H9 (cell line): Measurements from ENCODE around the gene IWS1. TPM values are rescaled to one million over a fixed set of nuclear protein-coding genes. Genes with fewer than 3 reads are reported as not detected.

ENCODE experiments used
- DNase-seq: peaks from one replicate; pipeline ENCODE4 v3.0.0-alpha.2; 2017
- H2AFZ ChIP-seq: one replicate; pipeline ENCODE4 v1.6.1; 2013; ENCODE audit warnings: mild to moderate bottlenecking, low read length, control low read depth, moderate library complexity
- H2AK5ac ChIP-seq: 2 replicates; pipeline ENCODE4 v1.6.1; 2013; ENCODE audit warnings: low read length, control low read depth, mixed read lengths; ENCODE audit not compliant: insufficient read length
- H2BK120ac ChIP-seq: one replicate; pipeline ENCODE4 v1.6.1; 2013; ENCODE audit warnings: low read depth, mild to moderate bottlenecking, low read length, control low read depth, inconsistent platforms; ENCODE audit not compliant: poor library complexity, severe bottlenecking
- H2BK12ac ChIP-seq: 2 replicates; pipeline ENCODE4 v1.6.1; 2013; ENCODE audit warnings: low read length, control low read depth, mixed read lengths, low read depth; ENCODE audit not compliant: insufficient read length
- H2BK15ac ChIP-seq: 2 replicates; pipeline ENCODE4 v1.6.1; 2013; ENCODE audit warnings: low read depth, low read length, control low read depth
- H2BK20ac ChIP-seq: one replicate; pipeline ENCODE4 v1.6.1; 2013; ENCODE audit warnings: low read depth, mild to moderate bottlenecking, low read length, control low read depth, inconsistent platforms; ENCODE audit not compliant: poor library complexity, severe bottlenecking
- H2BK5ac ChIP-seq: 2 replicates; pipeline ENCODE4 v1.6.1; 2013; ENCODE audit warnings: low read length, control low read depth, mixed read lengths; ENCODE audit not compliant: insufficient read length
- H3K14ac ChIP-seq: 2 replicates; pipeline ENCODE4 v1.6.1; 2013; ENCODE audit warnings: low read length, control low read depth; ENCODE audit not compliant: insufficient read depth
- H3K18ac ChIP-seq: 2 replicates; pipeline ENCODE4 v1.6.1; 2013; ENCODE audit warnings: low read depth, mild to moderate bottlenecking, mixed read lengths, low read length, control low read depth; ENCODE audit not compliant: insufficient read length
- H3K23ac ChIP-seq: 2 replicates; pipeline ENCODE4 v1.6.1; 2013; ENCODE audit warnings: low read length, control low read depth, mixed read lengths, low read depth; ENCODE audit not compliant: insufficient read length
- H3K23me2 ChIP-seq: 2 replicates; pipeline ENCODE4 v1.6.1; 2013; ENCODE audit warnings: low read depth, mild to moderate bottlenecking, mixed read lengths, low read length, control low read depth; ENCODE audit not compliant: insufficient read length, poor library complexity, severe bottlenecking
- H3K27ac ChIP-seq: 2 replicates; pipeline ENCODE4 v1.5.1; 2013; ENCODE audit warnings: low read length, control low read depth, mixed read lengths, low read depth; ENCODE audit not compliant: insufficient read length
- H3K27me3 ChIP-seq: 2 replicates; pipeline ENCODE4 v1.6.1; 2013; ENCODE audit warnings: low read length, control low read depth, inconsistent platforms; ENCODE audit not compliant: insufficient read depth
- H3K4ac ChIP-seq: 2 replicates; pipeline ENCODE4 v1.6.1; 2013; ENCODE audit warnings: low read depth, mild to moderate bottlenecking, control low read depth, inconsistent platforms, low read length, moderate library complexity
- H3K4me1 ChIP-seq: 2 replicates; pipeline ENCODE4 v1.6.1; 2013; ENCODE audit warnings: low read length, control low read depth, inconsistent platforms; ENCODE audit not compliant: insufficient read depth
- H3K4me2 ChIP-seq: 2 replicates; pipeline ENCODE4 v1.6.1; 2013; ENCODE audit warnings: low read length, control low read depth, mixed read lengths; ENCODE audit not compliant: insufficient read length, insufficient read depth
- H3K56ac ChIP-seq: 2 replicates; pipeline ENCODE4 v1.6.1; 2013; ENCODE audit warnings: low read depth, mild to moderate bottlenecking, mixed read lengths, low read length, control low read depth; ENCODE audit not compliant: insufficient read length
- H3K79me1 ChIP-seq: 2 replicates; pipeline ENCODE4 v1.6.1; 2013; ENCODE audit warnings: low read depth, mild to moderate bottlenecking, moderate library complexity, low read length, control low read depth, inconsistent platforms; ENCODE audit not compliant: insufficient read depth, poor library complexity, severe bottlenecking
- H3K79me2 ChIP-seq: 2 replicates; pipeline ENCODE4 v1.6.1; 2013; ENCODE audit warnings: low read length, control low read depth, inconsistent platforms; ENCODE audit not compliant: insufficient read depth
- H3K9ac ChIP-seq: 2 replicates; pipeline ENCODE4 v1.6.1; 2013; ENCODE audit warnings: low read length, control low read depth, mixed read lengths; ENCODE audit not compliant: insufficient read length; ENCODE audit errors: extremely low read depth
- H3K9me3 ChIP-seq: one replicate; pipeline ENCODE4 v1.6.1; 2013; ENCODE audit warnings: low read depth, low read length, inconsistent platforms; ENCODE audit not compliant: control insufficient read depth
- H3T11ph ChIP-seq: one replicate; pipeline ENCODE4 v1.6.1; 2013; ENCODE audit warnings: mild to moderate bottlenecking, low read length, control low read depth, inconsistent platforms
- H4K20me1 ChIP-seq: one replicate; pipeline ENCODE4 v1.6.1; 2013; ENCODE audit not compliant: control insufficient read depth, insufficient read length, insufficient read depth
- H4K5ac ChIP-seq: 2 replicates; pipeline ENCODE4 v1.6.1; 2013; ENCODE audit warnings: low read depth, mild to moderate bottlenecking, mixed read lengths, low read length, control low read depth; ENCODE audit not compliant: insufficient read length
- H4K8ac ChIP-seq: replicated peaks from 2 replicates; pipeline ENCODE4 v1.6.1; 2013; ENCODE audit warnings: low read length, control low read depth, mixed read lengths, low read depth; ENCODE audit not compliant: insufficient read length
- H4K91ac ChIP-seq: 2 replicates; pipeline ENCODE4 v1.6.1; 2013; ENCODE audit warnings: low read depth, mild to moderate bottlenecking, moderate library complexity, mixed read lengths, low read length, control low read depth; ENCODE audit not compliant: insufficient read length
- H3K27ac Mint-ChIP-seq, 3 experiments: 2 replicates in 2 of 3; 3 replicates in 1 of 3; pipeline ENCODE4 v1.8.0; 2020 to 2021; ENCODE audit warnings: mixed read lengths in 3 of 3, mild to moderate bottlenecking in 1 of 3, moderate library complexity in 1 of 3
- H3K27me3 Mint-ChIP-seq: 2 replicates; pipeline ENCODE4 v1.8.0; 2021; ENCODE audit warnings: low read depth, mild to moderate bottlenecking, moderate library complexity, mixed read lengths
- H3K36me3 Mint-ChIP-seq, 3 experiments: 2 replicates in 2 of 3; 3 replicates in 1 of 3; pipeline ENCODE4 v1.8.0; 2020 to 2021; ENCODE audit warnings: low read depth in 3 of 3, mixed read lengths in 3 of 3; ENCODE audit not compliant: insufficient read depth in 1 of 3
- H3K4me1 Mint-ChIP-seq, 2 experiments: 2 replicates each; pipeline ENCODE4 v1.8.0; 2020; ENCODE audit warnings: mixed read lengths in 2 of 2
- H3K4me3 Mint-ChIP-seq, 2 experiments: 2 replicates in 1 of 2; 3 replicates in 1 of 2; pipeline ENCODE4 v1.8.0; 2020 to 2021; ENCODE audit warnings: mild to moderate bottlenecking in 2 of 2, mixed read lengths in 2 of 2, moderate library complexity in 1 of 2
- H3K9me3 Mint-ChIP-seq, 2 experiments: 2 replicates in 1 of 2; 3 replicates in 1 of 2; pipeline ENCODE4 v1.8.0; 2020; ENCODE audit warnings: mild to moderate bottlenecking in 2 of 2, mixed read lengths in 2 of 2, moderate library complexity in 1 of 2
- WGBS: extraction: QIAGEN DNeasy Blood & Tissue Kit; methylation state at CpG from one replicate; pipeline ENCODE4 v1.1.7; 2013; ENCODE audit warnings: missing lambda C conversion rate, low lambda C conversion rate, mixed read lengths; ENCODE audit not compliant: insufficient read length; ENCODE audit errors: extremely low coverage; 5-methylcytosine and 5-hydroxymethylcytosine counted together
- total RNA-seq: library from RNA; stranded (reverse); gene quantifications from 2 replicates; pipeline ENCODE4 v1.2.1, GENCODE V29; 2021
- TF ChIP-seq, protein P1 (sequence below): fragments of 200-600 bp; sonication (generic); conservative IDR thresholded peaks from 3 replicates; pipeline ENCODE4 v1.8.0; 2021; ENCODE audit warnings: antibody characterized with exemption, mild to moderate bottlenecking

Gene IWS1
- total RNA-seq, 1 experiment from 2014 or later: 66.2 TPM

DNA sequence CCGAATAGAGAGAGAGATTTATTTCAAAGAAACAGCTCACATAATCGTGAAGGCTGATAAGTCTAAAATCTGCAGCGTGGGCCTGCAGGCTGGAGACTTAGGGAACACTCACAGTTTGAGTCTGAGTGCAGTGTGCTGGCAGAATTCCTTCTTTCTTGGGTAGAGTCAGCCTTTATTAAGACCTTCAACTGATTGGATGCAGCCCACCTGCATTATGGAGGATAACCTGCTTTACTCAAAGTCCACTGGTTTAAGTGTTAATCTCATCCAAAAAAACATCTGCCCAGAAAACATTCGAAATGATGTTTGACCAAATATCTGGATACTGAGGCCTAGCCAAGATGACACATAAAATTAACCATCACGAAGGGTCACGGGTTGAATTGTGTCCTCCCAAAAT is 91.8 kb downstream of the IWS1 start:
- Histone ChIP-seq H3T11ph (no peak overlapping the region), H2AFZ (no peak overlapping the region), H2AK5ac (no peak overlapping the region), H2BK12ac (no peak overlapping the region), H2BK15ac (no peak overlapping the region), H3K4me1 (no peaks in the 10 kb centered on the region), H3K9ac (no peak overlapping the region), H3K14ac (no peak overlapping the region), H3K79me1 (no peaks in the 10 kb centered on the region), H3K4me2 (no peak overlapping the region), H3K27ac (no peak overlapping the region), H2BK120ac (no peak overlapping the region), H3K18ac (no peak overlapping the region), H3K27me3 (no peaks in the 10 kb centered on the region), H3K9me3 (no peaks in the 10 kb centered on the region), H4K20me1 (no peaks in the 10 kb centered on the region), H3K23me2 (no peaks in the 10 kb centered on the region), H2BK20ac (no peak overlapping the region), H3K4ac (no peak overlapping the region), H2BK5ac (no peak overlapping the region), H4K5ac (no peak overlapping the region), H4K91ac (no peak overlapping the region), H3K56ac (no peak overlapping the region), H3K23ac (no peak overlapping the region), H4K8ac (no peak overlapping the region), H3K79me2 (no peaks in the 10 kb centered on the region)
- Mint-ChIP-seq H3K4me3 (no peak overlapping the region), H3K27ac (no peak overlapping the region), H3K4me1 (peaks cover 3 to 10% of the 10 kb centered on the region in 2 experiments), H3K9me3 (peaks cover 0 to 4% of the 10 kb centered on the region in 2 experiments; a peak in 1 of 5 replicates), H3K36me3 (no peaks in the 10 kb centered on the region; a peak in 1 of 7 replicates), H3K27me3 (peaks cover 4% of the 10 kb centered on the region; the same call in 1 of the 2 replicates)
- TF ChIP-seq, protein P1, sequence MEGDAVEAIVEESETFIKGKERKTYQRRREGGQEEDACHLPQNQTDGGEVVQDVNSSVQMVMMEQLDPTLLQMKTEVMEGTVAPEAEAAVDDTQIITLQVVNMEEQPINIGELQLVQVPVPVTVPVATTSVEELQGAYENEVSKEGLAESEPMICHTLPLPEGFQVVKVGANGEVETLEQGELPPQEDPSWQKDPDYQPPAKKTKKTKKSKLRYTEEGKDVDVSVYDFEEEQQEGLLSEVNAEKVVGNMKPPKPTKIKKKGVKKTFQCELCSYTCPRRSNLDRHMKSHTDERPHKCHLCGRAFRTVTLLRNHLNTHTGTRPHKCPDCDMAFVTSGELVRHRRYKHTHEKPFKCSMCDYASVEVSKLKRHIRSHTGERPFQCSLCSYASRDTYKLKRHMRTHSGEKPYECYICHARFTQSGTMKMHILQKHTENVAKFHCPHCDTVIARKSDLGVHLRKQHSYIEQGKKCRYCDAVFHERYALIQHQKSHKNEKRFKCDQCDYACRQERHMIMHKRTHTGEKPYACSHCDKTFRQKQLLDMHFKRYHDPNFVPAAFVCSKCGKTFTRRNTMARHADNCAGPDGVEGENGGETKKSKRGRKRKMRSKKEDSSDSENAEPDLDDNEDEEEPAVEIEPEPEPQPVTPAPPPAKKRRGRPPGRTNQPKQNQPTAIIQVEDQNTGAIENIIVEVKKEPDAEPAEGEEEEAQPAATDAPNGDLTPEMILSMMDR: no peak
- WGBS: no CpG with 5 or more reads among the region's 6 CpGs
- no peak for DNase-seq
